Smooth muscle cell (in vitro differentiated cells): ENCODE measurements around the gene SEC24C. TPM values are rescaled to one million over a fixed set of nuclear protein-coding genes. Genes with fewer than 3 reads are reported as not detected.

Experiments
- DNase-seq: peaks from one replicate; lab custom pipeline; 2025; ENCODE audit not compliant: unreplicated experiment; lab: John Stamatoyannopoulos, UW
- H2AFZ ChIP-seq: fragments of 200-600 bp; sonication (generic); 2 replicates; pipeline ENCODE4 v1.6.0; 2016; ENCODE audit warnings: antibody characterized with exemption, low read depth, mild to moderate bottlenecking
- H3F3A ChIP-seq: fragments of 200-600 bp; sonication (generic); 2 replicates; pipeline ENCODE4 v1.6.0; 2017; ENCODE audit warnings: antibody characterized with exemption, low read depth
- H3K27ac ChIP-seq: fragments of 200-600 bp; sonication (generic); 2 replicates; pipeline ENCODE4 v1.5.1; 2016; ENCODE audit warnings: low read depth, mild to moderate bottlenecking
- H3K27me3 ChIP-seq: fragments of 200-600 bp; sonication (generic); 2 replicates; pipeline ENCODE4 v1.6.1; 2016; ENCODE audit warnings: low read depth, mild to moderate bottlenecking
- H3K36me3 ChIP-seq: fragments of 200-600 bp; sonication (generic); 2 replicates; pipeline ENCODE4 v1.5.1; 2016; ENCODE audit warnings: low read depth
- H3K4me1 ChIP-seq: fragments of 200-600 bp; sonication (generic); 2 replicates; pipeline ENCODE4 v1.5.1; 2016; ENCODE audit warnings: low read depth
- H3K4me2 ChIP-seq: fragments of 200-600 bp; sonication (generic); 2 replicates; pipeline ENCODE4 v1.6.0; 2016; ENCODE audit warnings: mild to moderate bottlenecking
- H3K4me3 ChIP-seq: fragments of 200-600 bp; sonication (generic); 2 replicates; pipeline ENCODE4 v1.5.1; 2016; ENCODE audit warnings: mild to moderate bottlenecking
- H3K79me2 ChIP-seq: fragments of 200-600 bp; sonication (generic); 2 replicates; pipeline ENCODE4 v1.6.0; 2016; ENCODE audit warnings: low read depth, mild to moderate bottlenecking
- H3K9ac ChIP-seq: fragments of 200-600 bp; sonication (generic); 2 replicates; pipeline ENCODE4 v1.6.0; 2016; ENCODE audit warnings: low read depth
- H3K9me3 ChIP-seq: fragments of 200-600 bp; sonication (generic); replicated peaks from 2 replicates; pipeline ENCODE4 v1.5.1; 2016; ENCODE audit warnings: low read depth
- H4K20me1 ChIP-seq: fragments of 200-600 bp; sonication (generic); 2 replicates; pipeline ENCODE4 v1.6.0; 2016; ENCODE audit warnings: low read depth
- WGBS: methylation state at CpG from one replicate; pipeline ENCODE4 v1.1.7; 2016; ENCODE audit warnings: low lambda C conversion rate; 5-methylcytosine and 5-hydroxymethylcytosine counted together
- polyA plus RNA-seq: library from polyadenylated mRNA; unstranded; fragments of >200 nt; fragmentation: Nextera tagmentation; extraction: Ambion mirVana; gene quantifications from 2 replicates; pipeline ENCODE4 v1.2.1, GENCODE V29; 2016
- total RNA-seq: library from RNA; depleted of rRNA; stranded (reverse); fragments of >200 nt; gene quantifications from 2 replicates; pipeline ENCODE4 v1.2.3, GENCODE V29; 2014
- TF ChIP-seq, protein P1 (sequence below): fragments of 200-600 bp; sonication (generic); IDR thresholded peaks from 2 replicates; pipeline ENCODE4 v1.5.1; 2017; ENCODE audit warnings: borderline replicate concordance, mild to moderate bottlenecking, antibody characterized with exemption; ENCODE audit not compliant: insufficient read depth, poor library complexity, severe bottlenecking

SEC24C gene
- total and polyA plus RNA-seq, 2 experiments from 2014 or later = 41.5 to 54.7 TPM

DNA sequence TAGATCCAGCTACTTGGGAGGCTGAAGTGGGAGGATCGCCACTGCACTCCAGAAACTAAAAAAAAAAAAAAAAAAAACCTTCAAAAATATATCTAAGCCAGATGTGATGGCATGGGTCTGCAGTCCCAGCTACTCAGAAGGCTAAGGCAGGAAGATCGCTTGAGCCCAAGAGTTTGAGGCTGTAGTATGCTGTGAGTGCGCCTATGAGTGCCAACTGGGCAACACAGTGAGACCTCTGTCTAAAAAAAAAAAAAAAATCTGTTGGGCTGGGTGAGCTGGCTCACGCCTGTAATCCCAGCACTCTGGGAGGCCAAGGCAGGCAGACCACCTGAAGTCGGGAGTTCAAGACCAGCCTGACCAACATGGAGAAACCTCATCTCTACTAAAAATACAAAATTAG, 34.8 kb downstream of the SEC24C start:
- H3K79me2 ChIP-seq = peaks cover 92% of the 10 kb centered on the region
- no peak overlapping the region for H2AFZ ChIP-seq
- TF ChIP-seq, protein P1, sequence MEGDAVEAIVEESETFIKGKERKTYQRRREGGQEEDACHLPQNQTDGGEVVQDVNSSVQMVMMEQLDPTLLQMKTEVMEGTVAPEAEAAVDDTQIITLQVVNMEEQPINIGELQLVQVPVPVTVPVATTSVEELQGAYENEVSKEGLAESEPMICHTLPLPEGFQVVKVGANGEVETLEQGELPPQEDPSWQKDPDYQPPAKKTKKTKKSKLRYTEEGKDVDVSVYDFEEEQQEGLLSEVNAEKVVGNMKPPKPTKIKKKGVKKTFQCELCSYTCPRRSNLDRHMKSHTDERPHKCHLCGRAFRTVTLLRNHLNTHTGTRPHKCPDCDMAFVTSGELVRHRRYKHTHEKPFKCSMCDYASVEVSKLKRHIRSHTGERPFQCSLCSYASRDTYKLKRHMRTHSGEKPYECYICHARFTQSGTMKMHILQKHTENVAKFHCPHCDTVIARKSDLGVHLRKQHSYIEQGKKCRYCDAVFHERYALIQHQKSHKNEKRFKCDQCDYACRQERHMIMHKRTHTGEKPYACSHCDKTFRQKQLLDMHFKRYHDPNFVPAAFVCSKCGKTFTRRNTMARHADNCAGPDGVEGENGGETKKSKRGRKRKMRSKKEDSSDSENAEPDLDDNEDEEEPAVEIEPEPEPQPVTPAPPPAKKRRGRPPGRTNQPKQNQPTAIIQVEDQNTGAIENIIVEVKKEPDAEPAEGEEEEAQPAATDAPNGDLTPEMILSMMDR = no peak
- H4K20me1 ChIP-seq = peaks cover 53% of the 10 kb centered on the region
- DNase-seq = no peak
- H3K4me3 ChIP-seq = no peak overlapping the region
- H3K4me2 ChIP-seq = no peak overlapping the region
- no peak overlapping the region for H3K27ac ChIP-seq
- H3K27me3 ChIP-seq = no peaks in the 10 kb centered on the region
- no peaks in the 10 kb centered on the region for H3K9me3 ChIP-seq
- peaks cover 37% of the 10 kb centered on the region for H3K4me1 ChIP-seq
- no peak overlapping the region for H3K9ac ChIP-seq
- 100% methylated on average over 5 of the region's 5 CpGs for WGBS
- peaks cover 34% of the 10 kb centered on the region for H3F3A ChIP-seq
- H3K36me3 ChIP-seq = no peaks in the 10 kb centered on the region

DNA sequence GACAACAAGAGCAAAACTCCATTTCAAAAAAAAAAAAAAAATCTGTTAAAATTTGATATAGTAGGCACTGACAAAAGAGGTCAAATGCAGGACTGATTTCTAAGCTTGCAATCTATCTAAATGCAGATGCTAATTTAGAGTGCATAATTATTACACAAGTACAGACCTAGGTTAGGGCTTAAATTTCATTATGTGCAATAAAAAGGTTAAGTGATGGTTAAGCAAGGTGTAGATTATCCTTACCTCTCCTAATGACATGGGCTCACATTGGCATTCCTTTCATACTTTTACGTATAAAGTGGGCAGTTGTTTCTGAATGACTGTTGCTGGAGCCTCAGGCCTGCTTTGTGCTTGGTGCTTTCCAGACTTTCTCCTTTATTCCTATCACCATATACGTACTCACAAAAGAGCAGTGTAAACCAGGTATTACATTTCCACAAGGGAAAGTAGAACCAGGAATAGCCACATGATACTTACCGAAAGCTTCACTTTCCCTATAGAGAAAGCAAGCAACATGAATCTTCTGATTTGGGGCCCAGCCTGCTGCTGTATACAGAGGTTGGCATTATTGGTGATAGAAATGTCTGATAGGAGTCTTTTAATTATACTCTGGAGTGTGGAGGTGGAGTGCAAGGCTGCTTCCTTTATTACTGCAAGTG, 35.5 kb downstream of the SEC24C start:
- H4K20me1 ChIP-seq = peaks cover 47% of the 10 kb centered on the region
- H3K27me3 ChIP-seq = no peaks in the 10 kb centered on the region
- no peak overlapping the region for H3K9ac ChIP-seq
- H3K4me1 ChIP-seq = peaks cover 31% of the 10 kb centered on the region
- DNase-seq = no peak
- no peaks in the 10 kb centered on the region for H3K9me3 ChIP-seq
- H2AFZ ChIP-seq = no peak overlapping the region
- no peak overlapping the region for H3K4me2 ChIP-seq
- H3F3A ChIP-seq = peaks cover 33% of the 10 kb centered on the region
- WGBS = 87% methylated on average over 3 of the region's 3 CpGs
- H3K4me3 ChIP-seq = no peak overlapping the region
- H3K36me3 ChIP-seq = no peaks in the 10 kb centered on the region
- peak overlapping the region; percentile 12 for H3K27ac ChIP-seq
- TF ChIP-seq, protein P1 = no peak
- peaks cover 92% of the 10 kb centered on the region for H3K79me2 ChIP-seq

DNA sequence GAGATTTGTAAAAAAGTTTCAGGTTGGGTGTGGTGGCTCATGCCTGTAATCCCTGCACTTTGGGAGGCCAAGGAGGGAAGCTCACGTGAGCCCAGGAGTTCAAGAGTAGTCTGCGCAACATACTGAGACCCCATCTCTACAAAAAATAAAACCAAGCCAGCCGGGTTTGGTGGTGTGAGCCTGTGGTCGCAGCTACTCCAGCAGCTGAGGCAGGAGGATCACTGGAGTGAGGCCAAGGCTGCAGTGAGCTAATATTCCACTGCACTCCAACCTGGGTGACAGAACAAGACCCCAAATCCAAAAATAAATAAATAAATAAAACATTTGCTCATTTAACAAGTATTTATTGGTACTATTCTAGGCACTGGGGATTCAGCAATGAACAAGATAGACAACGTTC, 36.1 kb downstream of the SEC24C start:
- Histone ChIP-seq H2AFZ (no peak overlapping the region), H3K27me3 (no peaks in the 10 kb centered on the region), H3K9me3 (no peaks in the 10 kb centered on the region), H3K27ac (peak overlapping the region; percentile 12), H3K4me3 (no peak overlapping the region), H3K36me3 (no peaks in the 10 kb centered on the region), H3K79me2 (peaks cover 88% of the 10 kb centered on the region), H3K4me1 (peaks cover 25% of the 10 kb centered on the region), H3F3A (peaks cover 30% of the 10 kb centered on the region), H3K9ac (no peak overlapping the region), H3K4me2 (peak overlapping the region; percentile 94), H4K20me1 (peaks cover 40% of the 10 kb centered on the region)
- TF ChIP-seq, protein P1 = no peak
- WGBS = 88% methylated on average over 5 of the region's 5 CpGs
- DNase-seq = no peak

DNA sequence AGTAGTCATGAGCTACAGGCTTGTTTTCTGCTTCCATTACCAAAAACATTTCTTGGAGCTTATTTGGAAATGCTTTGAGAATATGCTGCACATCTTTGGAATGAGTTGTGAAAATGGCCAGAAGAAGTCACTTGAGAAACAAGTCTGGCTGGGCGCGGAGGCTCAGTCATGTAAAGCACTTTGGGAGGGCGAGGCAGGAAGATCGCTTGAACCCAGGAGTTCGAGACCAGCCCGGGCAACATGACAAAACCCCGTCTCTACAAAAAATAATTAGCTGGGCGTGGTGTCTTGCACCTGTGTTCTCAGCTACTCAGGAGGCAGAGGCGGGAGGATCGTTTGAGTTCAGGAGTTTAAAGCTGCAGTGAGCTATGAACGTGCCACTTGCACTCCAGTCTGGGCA, 36.8 kb downstream of the SEC24C start:
- H3K79me2 ChIP-seq = peaks cover 81% of the 10 kb centered on the region
- H3K27ac ChIP-seq = no peak overlapping the region

More for the DNA sequence above, 36.8 kb downstream of the SEC24C start:
- H3K9ac ChIP-seq = peak overlapping the region; percentile 89
- peaks cover 34% of the 10 kb centered on the region for H4K20me1 ChIP-seq
- no peaks in the 10 kb centered on the region for H3K36me3 ChIP-seq
- H3K9me3 ChIP-seq = no peaks in the 10 kb centered on the region
- H3F3A ChIP-seq = peaks cover 23% of the 10 kb centered on the region
- no peak overlapping the region for H2AFZ ChIP-seq
- H3K4me1 ChIP-seq = peaks cover 19% of the 10 kb centered on the region
- 49% methylated on average over 11 of the region's 11 CpGs for WGBS
- no peak for DNase-seq
- TF ChIP-seq, protein P1 = no peak
- H3K4me3 ChIP-seq = peak overlapping the region; percentile 95
- H3K27me3 ChIP-seq = no peaks in the 10 kb centered on the region
- H3K4me2 ChIP-seq = peak overlapping the region; percentile 94
